CD14-positive monocyte (primary cell): ENCODE data around the gene TPK1. TPM values are rescaled to one million over a fixed set of nuclear protein-coding genes. Genes with fewer than 3 reads are reported as not detected.

Experiments used
- DNase-seq, 3 donors: peaks; one replicate each; pipeline ENCODE4 v3.0.0-alpha.2; 2011 to 2022
- H2AFZ ChIP-seq: 2 replicates; pipeline ENCODE4 v1.6.0; 2012; ENCODE audit warnings: mild to moderate bottlenecking, low read depth, low read length, inconsistent platforms; ENCODE audit not compliant: insufficient read depth, poor library complexity, severe bottlenecking
- H3K27ac ChIP-seq, 2 donors: 1 replicate in 1 of 2; 2 replicates in 1 of 2; pipeline ENCODE4 v1.5.1; 2012 to 2013; ENCODE audit warnings: low read length in 2 of 2, control low read depth in 1 of 2, inconsistent platforms in 1 of 2, low read depth in 1 of 2, mild to moderate bottlenecking in 1 of 2
- H3K27me3 ChIP-seq, 2 donors: one replicate each; pipeline versions ENCODE4 v1.6.0 to v1.6.1; 2011 to 2013; ENCODE audit warnings: low read length in 2 of 2; ENCODE audit not compliant: control insufficient read depth in 2 of 2, insufficient read depth in 2 of 2
- H3K36me3 ChIP-seq, 2 donors: replicated peaks in 1 of 2; 1 replicate in 1 of 2; 2 replicates in 1 of 2; pipeline versions ENCODE4 v1.5.1 to v1.6.1; 2012 to 2013; ENCODE audit warnings: low read length in 2 of 2, control low read depth in 1 of 2, inconsistent platforms in 1 of 2, mild to moderate bottlenecking in 1 of 2; ENCODE audit not compliant: insufficient read depth in 2 of 2, control insufficient read depth in 1 of 2
- H3K4me1 ChIP-seq, 2 donors: 1 replicate in 1 of 2; 2 replicates in 1 of 2; pipeline versions ENCODE4 v1.5.1 to v1.6.1; 2012 to 2013; ENCODE audit warnings: low read length in 2 of 2, control low read depth in 1 of 2, inconsistent platforms in 1 of 2, mild to moderate bottlenecking in 1 of 2, moderate library complexity in 1 of 2; ENCODE audit not compliant: insufficient read depth in 2 of 2, control insufficient read depth in 1 of 2
- H3K4me2 ChIP-seq: replicated peaks from 2 replicates; pipeline ENCODE3; 2012; ENCODE audit warnings: low read length, moderate library complexity, mild to moderate bottlenecking; ENCODE audit not compliant: poor library complexity, severe bottlenecking; ENCODE audit errors: extremely low read depth
- H3K4me3 ChIP-seq, 3 experiments: fragments of 200-600 bp in 1 of 3; sonication (generic) in 1 of 3; replicated peaks in 1 of 3; 1 replicate in 2 of 3; 2 replicates in 1 of 3; pipeline ENCODE4 v1.5.1; 2011 to 2013; ENCODE audit warnings: low read length in 3 of 3, mild to moderate bottlenecking in 3 of 3, control low read depth in 2 of 3, low read depth in 2 of 3, inconsistent platforms in 1 of 3, moderate library complexity in 1 of 3
- H3K79me2 ChIP-seq: 2 replicates; pipeline ENCODE4 v1.6.0; 2012; ENCODE audit warnings: mild to moderate bottlenecking, control low read depth, inconsistent platforms, low read length, moderate library complexity; ENCODE audit not compliant: insufficient read depth
- H3K9ac ChIP-seq: 2 replicates; pipeline ENCODE4 v1.6.0; 2017; ENCODE audit warnings: low read length, mild to moderate bottlenecking; ENCODE audit not compliant: insufficient read depth, poor library complexity, severe bottlenecking
- H3K9me3 ChIP-seq, 2 donors: replicated peaks in 1 of 2; 1 replicate in 1 of 2; 2 replicates in 1 of 2; pipeline versions ENCODE4 v1.5.1 to v1.6.1; 2012 to 2013; ENCODE audit warnings: low read length in 2 of 2, control low read depth in 1 of 2; ENCODE audit not compliant: control insufficient read depth in 1 of 2, insufficient read depth in 1 of 2
- H4K20me1 ChIP-seq: 2 replicates; pipeline ENCODE4 v1.6.0; 2012; ENCODE audit warnings: mild to moderate bottlenecking, low read length, control low read depth, moderate library complexity; ENCODE audit not compliant: insufficient read depth
- H3K27ac Mint-ChIP-seq, 7 donors: one replicate each; pipeline ENCODE4 v1.8.0; 2020; ENCODE audit warnings: mild to moderate bottlenecking in 7 of 7, mixed read lengths in 7 of 7, moderate library complexity in 6 of 7, inconsistent platforms in 2 of 7
- H3K27me3 Mint-ChIP-seq, 3 donors: one replicate each; pipeline ENCODE4 v1.8.0; 2021 to 2022; ENCODE audit warnings: low read depth in 3 of 3, mild to moderate bottlenecking in 3 of 3, mixed read lengths in 3 of 3, moderate library complexity in 3 of 3, inconsistent platforms in 1 of 3
- H3K36me3 Mint-ChIP-seq, 2 donors: one replicate each; pipeline ENCODE4 v1.8.0; 2020; ENCODE audit warnings: mixed read lengths in 2 of 2, inconsistent platforms in 1 of 2, mild to moderate bottlenecking in 1 of 2
- H3K4me1 Mint-ChIP-seq: one replicate; pipeline ENCODE4 v1.8.0; 2020; ENCODE audit warnings: mild to moderate bottlenecking, mixed read lengths
- H3K4me3 Mint-ChIP-seq, 2 donors: one replicate each; pipeline ENCODE4 v1.8.0; 2020; ENCODE audit warnings: mild to moderate bottlenecking in 2 of 2, mixed read lengths in 2 of 2, moderate library complexity in 1 of 2
- H3K9me3 Mint-ChIP-seq, 7 donors: one replicate each; pipeline ENCODE4 v1.8.0; 2020 to 2022; ENCODE audit warnings: mixed read lengths in 7 of 7, mild to moderate bottlenecking in 6 of 7, moderate library complexity in 6 of 7, inconsistent platforms in 2 of 7
- CTCF ChIP-seq: fragments of 200-600 bp; IDR thresholded peaks from one replicate; pipeline ENCODE4 v1.8.0; 2022; ENCODE audit warnings: antibody characterized with exemption, mild to moderate bottlenecking
- WGBS: methylation state at CpG from one replicate; pipeline ENCODE4 v1.1.5; 2013; ENCODE audit warnings: missing lambda C conversion rate; ENCODE audit not compliant: insufficient coverage; 5-methylcytosine and 5-hydroxymethylcytosine counted together
- intact Hi-C, 2 donors: fragments of 100-400 bp; cut with micrococcal nuclease; formaldehyde crosslinking; loops; one replicate each; pipeline versions ENCODE4 v1.15.0 to v1.15.1; 2023
- polyA plus RNA-seq, 3 donors: library from polyadenylated mRNA; depleted of rRNA in 1 of 3; unstranded in 2 of 3; stranded (reverse) in 1 of 3; fragments of 300-500 nt in 2 of 3; fragments of >200 nt in 1 of 3; fragmentation: Illumina TruSeq in 2 of 3; gene quantifications; 1 replicate in 2 of 3; 2 replicates in 1 of 3; pipeline ENCODE4 v1.2.3, GENCODE V29; 2012 to 2021

Gene TPK1
- polyA plus RNA-seq, 3 donors, result 18.9 to 33.8 (median 33.1) TPM

DNA sequence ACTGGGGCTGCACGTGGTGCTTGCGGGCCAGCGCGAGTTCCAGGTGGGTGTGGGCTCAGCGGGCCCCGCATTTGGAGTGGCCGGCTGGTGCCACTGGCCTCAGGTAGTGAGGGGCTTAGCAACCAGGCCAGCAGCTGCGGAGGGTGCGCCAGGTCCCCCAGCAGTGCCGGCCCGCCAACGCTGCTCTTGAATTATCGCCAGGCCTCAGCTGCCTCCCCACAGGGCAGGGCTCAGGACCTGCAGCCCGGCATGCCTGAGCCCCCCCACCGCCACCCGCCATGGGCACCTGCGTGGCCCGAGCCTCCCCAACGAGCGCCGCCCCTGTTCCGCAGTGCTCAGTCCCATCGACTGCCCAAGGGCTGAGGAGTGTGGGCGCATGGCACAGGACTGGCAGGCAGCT, 185.4 kb downstream of the TPK1 start:
- H2AFZ ChIP-seq, result no peak overlapping the region
- no peaks in the 10 kb centered on the region for H4K20me1 ChIP-seq
- peaks cover 10 to 16% of the 10 kb centered on the region in 2 donors for H3K36me3 Mint-ChIP-seq
- no peak for TF ChIP-seq CTCF
- intact Hi-C loops, result no loop called here
- H3K9me3 ChIP-seq, result peaks cover 0 to 13% of the 10 kb centered on the region in 2 donors
- H3K4me1 Mint-ChIP-seq, result no peaks in the 10 kb centered on the region
- no peaks in the 10 kb centered on the region for H3K27me3 ChIP-seq
- no peaks in the 10 kb centered on the region for H3K79me2 ChIP-seq
- H3K4me1 ChIP-seq, result no peaks in the 10 kb centered on the region
- no peak overlapping the region for H3K27ac ChIP-seq
- no peak overlapping the region for H3K4me2 ChIP-seq
- no peak overlapping the region for H3K9ac ChIP-seq
- H3K9me3 Mint-ChIP-seq, result peaks cover 4 to 13% (median 9%) of the 10 kb centered on the region in 7 donors
- no peaks in the 10 kb centered on the region for H3K27me3 Mint-ChIP-seq
- H3K36me3 ChIP-seq, result no peaks in the 10 kb centered on the region
- H3K27ac Mint-ChIP-seq, result no peak overlapping the region
- WGBS, result 98% methylated on average over 24 of the region's 24 CpGs
- no peak for DNase-seq
- no peak overlapping the region for H3K4me3 Mint-ChIP-seq
- H3K4me3 ChIP-seq, result no peak overlapping the region

DNA sequence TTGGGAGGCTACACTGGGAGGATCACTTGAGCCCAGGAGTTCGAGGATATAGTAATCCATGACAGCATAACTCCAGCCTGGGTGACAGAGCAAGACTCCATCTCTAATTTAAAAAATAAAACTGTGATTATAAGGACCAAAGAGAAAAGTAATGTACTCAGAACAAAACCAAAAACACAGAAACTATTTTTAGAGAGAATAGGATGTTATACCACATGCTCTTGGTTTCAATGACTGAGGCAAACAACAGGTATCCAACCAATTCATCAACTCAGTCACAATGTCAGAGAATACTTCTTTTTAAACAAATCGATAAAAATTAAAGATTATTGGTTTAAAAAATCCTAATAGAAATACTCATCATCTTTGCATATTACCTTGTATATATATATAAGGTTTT, 186.7 kb downstream of the TPK1 start:
- Histone ChIP-seq H3K9me3 (peaks cover 0 to 13% of the 10 kb centered on the region in 2 donors), H3K27me3 (no peaks in the 10 kb centered on the region), H3K4me2 (no peak overlapping the region), H3K4me1 (no peaks in the 10 kb centered on the region), H3K36me3 (no peaks in the 10 kb centered on the region), H4K20me1 (no peaks in the 10 kb centered on the region), H3K9ac (no peak overlapping the region), H3K27ac (no peak overlapping the region), H2AFZ (no peak overlapping the region), H3K4me3 (no peak overlapping the region), H3K79me2 (no peaks in the 10 kb centered on the region)
- Mint-ChIP-seq H3K27me3 (no peaks in the 10 kb centered on the region), H3K4me3 (no peak overlapping the region), H3K9me3 (peaks cover 4 to 13% (median 9%) of the 10 kb centered on the region in 7 donors), H3K27ac (no peak overlapping the region), H3K4me1 (no peaks in the 10 kb centered on the region), H3K36me3 (peaks cover 11 to 16% of the 10 kb centered on the region in 2 donors)
- no CpG with 5 or more reads among the region's 2 CpGs for WGBS
- DNase-seq, result no peak
- no peak for TF ChIP-seq CTCF
- intact Hi-C loops, result no loop called here
